ENCODE data around the gene ZSWIM8.
"Not testable (repeated sequence)": the region's sequence is repeated elsewhere in the genome, so short reads cannot be mapped to it uniquely, and the experiment has no call there.

The ZSWIM8 gene

GRCh38 chr10:73773152-73773879 lies 12.1 kb upstream of the ZSWIM8 start:
- peak; percentile 29 for DNase-seq

GRCh38 chr10:73774637-73775036 lies 10.8 kb upstream of the ZSWIM8 start:
- no peak for DNase-seq

- no peak for DNase-seq
Observed at GRCh38 chr10:73779018-73779417, 6.4 kb upstream of the ZSWIM8 start.

- DNase-seq: no peak
Observed at GRCh38 chr10:73779539-73780197, 5.7 kb upstream of the ZSWIM8 start.

GRCh38 chr10:73780301-73780700 lies 5.1 kb upstream of the ZSWIM8 start:
- no peak for DNase-seq

- no peak for DNase-seq
Observed at GRCh38 chr10:73780966-73781365, 4.4 kb upstream of the ZSWIM8 start.

GRCh38 chr10:73781548-73781878 lies 3.9 kb upstream of the ZSWIM8 start:
- no peak for DNase-seq

- peak; percentile 95 for DNase-seq
Observed at GRCh38 chr10:73781879-73782748, 3.3 kb upstream of the ZSWIM8 start, which contains the start of gene CHCHD1. Gene CHCHD1 (plus strand): TSS chr10:73782048. CDS start chr10:73782076, 28 bp downstream.

GRCh38 chr10:73782749-73783085 lies 2.7 kb upstream of the ZSWIM8 start:
- DNase-seq: no peak

- DNase-seq: peak; percentile 45
Observed at GRCh38 chr10:73785721-73786511, 510 bp downstream of the ZSWIM8 start.

GRCh38 chr10:73786512-73786885 lies 1.1 kb downstream of the ZSWIM8 start:
- no peak for DNase-seq

- not testable (repeated sequence) for DNase-seq
Observed at GRCh38 chr10:73787031-73787800, 1.8 kb downstream of the ZSWIM8 start.

GRCh38 chr10:73788864-73789658 lies 3.7 kb downstream of the ZSWIM8 start:
- no peak for DNase-seq

- no peak for DNase-seq
Observed at GRCh38 chr10:73789659-73790055, 4.3 kb downstream of the ZSWIM8 start.

GRCh38 chr10:73790886-73791625 lies 5.7 kb downstream of the ZSWIM8 start:
- no peak for DNase-seq

- no peak for DNase-seq
Observed at GRCh38 chr10:73791871-73792400, 6.5 kb downstream of the ZSWIM8 start.

- no peak for DNase-seq
Observed at GRCh38 chr10:73793456-73793855, 8.1 kb downstream of the ZSWIM8 start.

- DNase-seq: not testable (repeated sequence)
Observed at GRCh38 chr10:73795491-73795890, 10.1 kb downstream of the ZSWIM8 start.

- DNase-seq: not testable (repeated sequence)
Observed at GRCh38 chr10:73796035-73796434, 10.6 kb downstream of the ZSWIM8 start.

- DNase-seq: no peak
Observed at GRCh38 chr10:73796766-73797165, 11.4 kb downstream of the ZSWIM8 start.
